GM23338 (cell line): ENCODE measurements around the gene OR51B2.

Source experiments
- CREB1 ChIP-seq: fragments of 250-450 bp; sonication (Bioruptor Pico); IDR thresholded peaks from 2 replicates; pipeline ENCODE4 v1.5.0; 2020; ENCODE audit warnings: low read depth, mild to moderate bottlenecking, moderate library complexity
- CTCF ChIP-seq, 2 experiments: fragments of 200-600 bp in 1 of 2; sonication (generic) in 1 of 2; conservative IDR thresholded peaks; 2 replicates each; pipeline versions ENCODE4 v1.5.1 to v1.6.1; 2016 to 2017; ENCODE audit warnings: antibody characterized with exemption in 2 of 2, low read depth in 2 of 2, mild to moderate bottlenecking in 2 of 2, moderate library complexity in 1 of 2
- ETS1 ChIP-seq: IDR thresholded peaks from 2 replicates; pipeline ENCODE4 v1.6.1; 2016; ENCODE audit warnings: antibody characterized with exemption
- EZH2 ChIP-seq: fragments of 200-600 bp; sonication (generic); IDR thresholded peaks from one replicate; pipeline ENCODE4 v1.8.0; 2017; ENCODE audit warnings: antibody characterized with exemption, mild to moderate bottlenecking, low read depth; ENCODE audit not compliant: unreplicated experiment
- EZH2phosphoT487 ChIP-seq: fragments of 200-600 bp; sonication (generic); IDR thresholded peaks from one replicate; pipeline ENCODE4 v1.8.1; 2018; ENCODE audit warnings: antibody characterized with exemption; ENCODE audit not compliant: unreplicated experiment
- NANOG ChIP-seq: IDR thresholded peaks from 2 replicates; pipeline ENCODE4 v1.6.1; 2016; ENCODE audit warnings: antibody characterized with exemption, borderline replicate concordance
- POLR2AphosphoS5 ChIP-seq: IDR thresholded peaks from 2 replicates; pipeline ENCODE4 v1.6.1; 2016; ENCODE audit warnings: antibody characterized with exemption, low read depth
- REST ChIP-seq: IDR thresholded peaks from one replicate; pipeline ENCODE4 v1.6.1; 2018; ENCODE audit warnings: antibody characterized with exemption; ENCODE audit not compliant: unreplicated experiment
- STAT1 ChIP-seq: IDR thresholded peaks from one replicate; pipeline ENCODE4 v1.6.1; 2016; ENCODE audit warnings: antibody characterized with exemption; ENCODE audit not compliant: unreplicated experiment
- ZNF114 ChIP-seq: fragments of 250-450 bp; sonication (Bioruptor Pico); IDR thresholded peaks from 2 replicates; pipeline ENCODE4 v1.5.0; 2020; ENCODE audit warnings: mild to moderate bottlenecking, moderate library complexity
- ZNF331 ChIP-seq: fragments of 250-450 bp; sonication (Bioruptor Pico); IDR thresholded peaks from 2 replicates; pipeline ENCODE4 v1.5.0; 2020; ENCODE audit warnings: low read depth, mild to moderate bottlenecking, moderate library complexity
- ZNF462 ChIP-seq: fragments of 250-450 bp; sonication (Bioruptor Pico); IDR thresholded peaks from 2 replicates; pipeline ENCODE4 v1.5.0; 2020; ENCODE audit warnings: mild to moderate bottlenecking, moderate library complexity

GRCh38 chr11:5293028-5293427 is 31.1 kb downstream of the OR51B2 start:
- TF ChIP-seq POLR2AphosphoS5 (no peak), CTCF (conservative IDR thresholded peaks at IDR 0.05; ENCODE audit: low read depth in 2 of 2) (no peak), EZH2 (no peak), EZH2phosphoT487 (no peak), ZNF331 (no peak), REST (no peak), ETS1 (no peak), STAT1 (no peak), CREB1 (CRISPR knock-in tag) (no peak), ZNF462 (CRISPR knock-in tag) (no peak), ZNF114 (CRISPR knock-in tag) (no peak), NANOG (no peak)
